ENCODE results near the gene TRH.
A peak's percentile ranks its signal among the peaks of the same experiment; 100 is the strongest.

TRH gene

GRCh38 chr3:129974564-129974832 lies at the start of gene TRH:
TRH (plus strand) TSS chr3:129974720; CDS start chr3:129975817, 1,097 bp downstream.
- DNase-seq: no peak

- no peak for DNase-seq
Measured at GRCh38 chr3:129927072-129927471, 47.4 kb upstream of the TRH start.

- DNase-seq: no peak
Measured at GRCh38 chr3:129929383-129929782, 45.1 kb upstream of the TRH start.

GRCh38 chr3:129933471-129933870 lies 41.0 kb upstream of the TRH start:
- DNase-seq: no peak

- DNase-seq: peak; percentile 23 to 37
Measured at GRCh38 chr3:129934234-129935123, 40.0 kb upstream of the TRH start.

- peak; percentile 27 to 64 for DNase-seq
Measured at GRCh38 chr3:129936757-129937156, 37.8 kb upstream of the TRH start.

GRCh38 chr3:129937717-129938116 lies 36.8 kb upstream of the TRH start:
- no peak for DNase-seq

GRCh38 chr3:129938140-129938930 lies 36.2 kb upstream of the TRH start:
- DNase-seq: no peak

- no peak for DNase-seq
Measured at GRCh38 chr3:129940086-129940485, 34.4 kb upstream of the TRH start.

GRCh38 chr3:129942296-129942695 lies 32.2 kb upstream of the TRH start:
- peak; percentile 33 to 42 for DNase-seq

- no peak for DNase-seq
Measured at GRCh38 chr3:129943020-129943419, 31.5 kb upstream of the TRH start.

- no peak for DNase-seq
Measured at GRCh38 chr3:129944709-129945108, 29.8 kb upstream of the TRH start.

- no peak for DNase-seq
Measured at GRCh38 chr3:129947538-129948240, 26.8 kb upstream of the TRH start.

- DNase-seq: no peak
Measured at GRCh38 chr3:129950318-129951046, 24.0 kb upstream of the TRH start.

GRCh38 chr3:129952556-129953355 lies 21.8 kb upstream of the TRH start:
- no peak for DNase-seq

- no peak for DNase-seq
Measured at GRCh38 chr3:129953621-129954020, 20.9 kb upstream of the TRH start.

GRCh38 chr3:129954514-129954913 lies 20.0 kb upstream of the TRH start:
- DNase-seq: no peak

GRCh38 chr3:129956936-129957335 lies 17.6 kb upstream of the TRH start:
- no peak for DNase-seq

GRCh38 chr3:129958755-129959154 lies 15.8 kb upstream of the TRH start:
- DNase-seq: peak; percentile 2 to 41

- no peak for DNase-seq
Measured at GRCh38 chr3:129961141-129961541, 13.4 kb upstream of the TRH start.

- DNase-seq: no peak
Measured at GRCh38 chr3:129962600-129962999, 11.9 kb upstream of the TRH start.

- no peak for DNase-seq
Measured at GRCh38 chr3:129965937-129966336, 8.6 kb upstream of the TRH start.

All from CD4-positive, alpha-beta T cell treated with Interleukin-4 for 1 hour (primary cell).